ENCODE measurements around the gene CIZ1.
"Not testable (repeated sequence)": the region's sequence is repeated elsewhere in the genome, so short reads cannot be mapped to it uniquely, and the experiment has no call there.

CIZ1 gene

GRCh38 chr9:128190516-128191405 lies 611 bp downstream of the CIZ1 start:
- no peak for TF ChIP-seq CTCF (IDR thresholded peaks at IDR 0.05; ENCODE audit: extremely low read depth, insufficient read depth, missing control alignments)
- no peak for DNase-seq (ENCODE audit: low spot score)
- in situ Hi-C loops (cut with MboI; ENCODE audit: low pct_unique_long_range_greater_than_20kb, low sequenced_read_pairs, unreplicated experiment) = no loop called here

GRCh38 chr9:128190013-128190412 lies 1.4 kb downstream of the CIZ1 start:
- TF ChIP-seq CTCF (IDR thresholded peaks at IDR 0.05; ENCODE audit: extremely low read depth, insufficient read depth, missing control alignments) = no peak
- DNase-seq (ENCODE audit: low spot score) = no peak
- in situ Hi-C loops (cut with MboI; ENCODE audit: low pct_unique_long_range_greater_than_20kb, low sequenced_read_pairs, unreplicated experiment) = no loop called here

DNA sequence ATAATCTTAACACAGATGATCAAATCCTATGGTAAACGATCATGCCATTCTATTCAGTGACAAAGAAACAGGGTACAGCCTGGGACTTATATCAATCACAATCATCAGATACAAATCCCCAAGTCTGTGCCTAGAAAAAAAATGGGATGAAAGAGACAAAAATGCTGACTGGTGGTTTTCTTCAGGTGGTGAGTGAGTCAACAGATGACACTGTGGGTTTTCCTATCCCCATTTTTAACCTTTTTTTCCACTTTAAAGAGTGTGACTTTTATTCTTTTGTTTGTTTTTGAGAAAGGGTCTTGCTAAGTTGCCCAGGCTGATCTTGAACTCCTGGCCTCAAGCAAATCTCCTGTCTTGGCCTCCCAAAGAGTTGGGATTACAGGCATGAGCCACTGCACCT lies 3.2 kb downstream of the CIZ1 start:
- TF ChIP-seq CTCF (IDR thresholded peaks at IDR 0.05; ENCODE audit: extremely low read depth, insufficient read depth, missing control alignments) = no peak
- in situ Hi-C loops (cut with MboI; ENCODE audit: low pct_unique_long_range_greater_than_20kb, low sequenced_read_pairs, unreplicated experiment) = no loop called here
- DNase-seq (ENCODE audit: low spot score) = no peak

DNA sequence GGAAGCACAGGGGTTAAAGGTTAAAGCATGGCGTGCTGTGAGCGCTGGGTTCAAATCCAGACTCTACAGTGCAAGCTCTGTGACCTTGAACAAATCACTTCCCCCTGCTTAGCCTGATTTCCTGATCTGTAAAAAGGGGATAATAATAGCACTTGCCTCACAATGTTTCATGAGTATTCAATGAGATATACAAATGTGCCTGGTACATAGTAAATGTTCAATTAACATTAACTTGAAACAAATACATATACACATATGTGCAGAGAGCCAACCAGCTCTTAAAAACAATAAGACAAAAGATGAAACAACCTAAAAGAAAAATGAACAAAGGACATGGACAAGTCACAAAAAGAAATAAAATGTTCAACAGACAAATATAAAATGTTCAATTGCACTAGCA lies 4.0 kb downstream of the CIZ1 start:
- TF ChIP-seq CTCF (IDR thresholded peaks at IDR 0.05; ENCODE audit: extremely low read depth, insufficient read depth, missing control alignments) = no peak
- DNase-seq (ENCODE audit: low spot score) = no peak
- in situ Hi-C loops (cut with MboI; ENCODE audit: low pct_unique_long_range_greater_than_20kb, low sequenced_read_pairs, unreplicated experiment) = no loop called here

GRCh38 chr9:128185979-128186965 lies 5.1 kb downstream of the CIZ1 start:
- DNase-seq (ENCODE audit: low spot score) = no peak
- in situ Hi-C loops (cut with MboI; ENCODE audit: low pct_unique_long_range_greater_than_20kb, low sequenced_read_pairs, unreplicated experiment) = no loop called here
- TF ChIP-seq CTCF (IDR thresholded peaks at IDR 0.05; ENCODE audit: extremely low read depth, insufficient read depth, missing control alignments) = no peak

- in situ Hi-C loops (cut with MboI; ENCODE audit: low pct_unique_long_range_greater_than_20kb, low sequenced_read_pairs, unreplicated experiment) = no loop called here
- no peak for DNase-seq (ENCODE audit: low spot score)
- no peak for TF ChIP-seq CTCF (IDR thresholded peaks at IDR 0.05; ENCODE audit: extremely low read depth, insufficient read depth, missing control alignments)
Measured at GRCh38 chr9:128182893-128183588, 8.3 kb downstream of the CIZ1 start.

- in situ Hi-C loops (cut with MboI; ENCODE audit: low pct_unique_long_range_greater_than_20kb, low sequenced_read_pairs, unreplicated experiment); DNase-seq (ENCODE audit: low spot score): not testable (repeated sequence)
Measured at GRCh38 chr9:128181480-128181879, 9.9 kb downstream of the CIZ1 start.

Data from GM13977 (cell line).